Measurements from ENCODE around the gene PTGDR.

Gene PTGDR

DNA sequence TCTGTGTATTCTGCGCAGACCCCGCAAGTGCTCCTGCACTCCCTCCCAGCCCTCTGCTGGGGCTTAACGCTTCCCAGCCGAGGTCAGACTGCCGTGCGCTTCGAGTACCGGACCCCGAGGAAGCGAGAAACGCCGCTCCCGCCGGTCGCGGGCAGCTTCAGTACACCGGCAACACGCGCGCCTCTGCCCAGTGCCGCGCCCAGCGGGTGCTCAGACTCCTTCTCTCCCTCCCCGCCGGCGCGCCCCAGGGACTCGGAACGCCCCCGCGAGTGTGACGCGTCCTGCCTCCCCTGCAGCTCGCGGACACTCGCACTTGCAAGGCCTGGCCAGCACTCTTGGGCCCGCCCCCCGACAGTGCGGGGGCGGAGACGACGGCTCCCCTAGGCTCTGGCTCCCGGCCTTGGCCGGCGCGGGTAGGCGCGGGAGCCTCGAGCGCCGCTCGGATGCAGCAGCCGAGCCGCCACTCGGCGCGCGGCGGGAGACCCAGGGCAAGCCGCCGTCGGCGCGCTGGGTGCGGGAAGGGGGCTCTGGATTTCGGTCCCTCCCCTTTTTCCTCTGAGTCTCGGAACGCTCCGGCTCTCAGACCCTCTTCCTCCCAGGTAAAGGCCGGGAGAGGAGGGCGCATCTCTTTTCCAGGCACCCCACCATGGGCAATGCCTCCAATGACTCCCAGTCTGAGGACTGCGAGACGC is 46.6 kb downstream of the PTGDR start, which contains the start of gene PTGER2:
Gene PTGER2, plus strand, starts transcription at position 410 of the 692 bp plus-strand sequence. Its CDS starts 237 bp downstream, at position 647.
- DNase-seq: no peak

DNA sequence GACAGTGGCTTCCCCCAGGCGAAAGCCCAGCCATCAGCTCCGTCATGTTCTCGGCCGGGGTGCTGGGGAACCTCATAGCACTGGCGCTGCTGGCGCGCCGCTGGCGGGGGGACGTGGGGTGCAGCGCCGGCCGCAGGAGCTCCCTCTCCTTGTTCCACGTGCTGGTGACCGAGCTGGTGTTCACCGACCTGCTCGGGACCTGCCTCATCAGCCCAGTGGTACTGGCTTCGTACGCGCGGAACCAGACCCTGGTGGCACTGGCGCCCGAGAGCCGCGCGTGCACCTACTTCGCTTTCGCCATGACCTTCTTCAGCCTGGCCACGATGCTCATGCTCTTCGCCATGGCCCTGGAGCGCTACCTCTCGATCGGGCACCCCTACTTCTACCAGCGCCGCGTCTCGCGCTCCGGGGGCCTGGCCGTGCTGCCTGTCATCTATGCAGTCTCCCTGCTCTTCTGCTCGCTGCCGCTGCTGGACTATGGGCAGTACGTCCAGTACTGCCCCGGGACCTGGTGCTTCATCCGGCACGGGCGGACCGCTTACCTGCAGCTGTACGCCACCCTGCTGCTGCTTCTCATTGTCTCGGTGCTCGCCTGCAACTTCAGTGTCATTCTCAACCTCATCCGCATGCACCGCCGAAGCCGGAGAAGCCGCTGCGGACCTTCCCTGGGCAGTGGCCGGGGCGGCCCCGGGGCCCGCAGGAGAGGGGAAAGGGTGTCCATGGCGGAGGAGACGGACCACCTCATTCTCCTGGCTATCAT is 47.3 kb downstream of the PTGDR start:
- no peak for DNase-seq

DNA sequence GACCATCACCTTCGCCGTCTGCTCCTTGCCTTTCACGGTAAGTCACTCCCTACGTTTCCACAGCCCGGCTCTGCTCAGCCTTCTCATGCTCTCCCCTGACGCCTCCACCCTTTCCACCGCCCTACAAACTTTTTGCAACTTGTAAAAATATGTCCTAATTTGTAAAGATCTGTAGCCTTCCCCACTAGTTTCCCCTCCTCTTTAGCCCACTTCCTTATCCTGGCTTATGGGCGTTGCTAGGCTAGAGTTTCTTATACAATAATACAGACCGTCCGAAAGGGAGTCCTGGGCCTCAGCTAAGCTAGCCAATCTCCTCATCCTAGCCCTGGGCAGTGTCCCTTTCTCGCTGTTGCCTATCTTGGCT is 47.8 kb downstream of the PTGDR start:
- DNase-seq: peak; percentile 67

DNA sequence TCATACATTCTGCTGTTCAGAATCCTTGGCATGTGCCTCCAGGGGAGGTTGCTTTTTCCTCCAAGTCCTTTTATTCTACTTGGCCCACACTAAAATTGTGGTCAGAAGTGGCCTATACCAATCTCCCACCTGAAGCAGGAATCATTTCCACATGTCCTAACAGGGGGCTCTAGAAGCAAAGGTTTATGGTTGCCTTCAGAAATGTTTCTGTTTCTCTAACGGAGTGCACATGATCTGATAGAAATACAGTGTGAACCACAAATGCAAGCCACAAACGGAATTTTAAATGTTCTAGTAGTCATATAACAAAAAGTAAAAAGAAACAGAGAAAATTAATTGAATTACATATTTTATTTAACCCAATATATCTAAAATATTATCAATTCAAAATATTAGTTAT is 50.6 kb downstream of the PTGDR start:
- DNase-seq: no peak

DNA sequence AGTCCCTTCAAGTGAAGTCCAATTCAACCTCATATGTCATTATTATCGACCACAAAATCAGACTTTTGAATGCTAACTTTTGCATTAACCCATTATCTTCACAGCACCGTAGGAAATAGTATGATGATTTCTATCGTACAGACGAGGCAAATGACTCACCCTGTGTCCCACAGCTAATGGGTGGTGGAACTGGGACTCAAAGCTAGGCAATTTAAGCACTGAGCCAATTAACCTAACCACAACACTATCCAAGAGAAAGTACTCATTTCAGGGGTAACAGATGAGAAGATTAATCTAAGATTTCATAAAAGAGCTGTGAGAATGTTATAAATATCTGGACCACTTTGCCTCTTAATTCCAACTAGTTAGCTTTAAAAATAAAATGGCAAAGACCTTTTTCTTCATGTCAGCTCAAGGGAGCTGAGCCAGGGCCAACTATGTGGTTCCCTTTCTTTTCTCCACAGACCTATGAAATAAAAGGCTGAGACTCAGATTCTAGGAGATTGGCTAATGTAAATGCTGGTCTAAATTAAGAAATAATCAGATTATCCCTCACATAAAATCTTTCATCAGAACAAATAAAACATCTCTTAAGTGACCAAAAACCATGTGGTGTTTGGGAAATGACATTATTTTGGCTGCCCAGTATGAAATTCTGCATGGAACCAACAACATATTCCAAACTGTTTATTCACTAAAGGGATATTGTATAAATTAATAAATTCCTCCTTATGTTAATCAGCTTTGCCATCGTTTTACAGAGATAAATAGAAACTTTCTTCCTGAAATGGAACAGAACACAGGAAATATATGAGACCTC is 51.5 kb downstream of the PTGDR start:
- no peak for DNase-seq

DNA sequence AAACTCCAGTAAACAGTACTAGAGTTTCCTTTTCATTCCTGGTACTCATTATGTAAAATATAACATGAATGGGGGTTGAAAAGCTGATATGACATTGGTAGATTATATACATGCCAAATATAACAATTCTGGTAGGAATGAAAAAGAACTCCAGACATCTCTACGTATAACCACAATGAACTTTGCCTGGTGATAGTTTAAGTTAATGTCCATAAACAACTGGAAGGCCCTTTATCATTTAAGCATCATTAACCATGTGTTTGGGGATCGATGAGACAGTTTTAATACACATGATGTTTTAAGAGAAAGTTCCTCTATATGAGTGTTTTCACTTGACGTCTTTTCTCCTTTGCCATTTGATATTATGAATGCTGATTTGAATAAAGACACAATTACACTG is 52.4 kb downstream of the PTGDR start:
- DNase-seq: no peak

DNA sequence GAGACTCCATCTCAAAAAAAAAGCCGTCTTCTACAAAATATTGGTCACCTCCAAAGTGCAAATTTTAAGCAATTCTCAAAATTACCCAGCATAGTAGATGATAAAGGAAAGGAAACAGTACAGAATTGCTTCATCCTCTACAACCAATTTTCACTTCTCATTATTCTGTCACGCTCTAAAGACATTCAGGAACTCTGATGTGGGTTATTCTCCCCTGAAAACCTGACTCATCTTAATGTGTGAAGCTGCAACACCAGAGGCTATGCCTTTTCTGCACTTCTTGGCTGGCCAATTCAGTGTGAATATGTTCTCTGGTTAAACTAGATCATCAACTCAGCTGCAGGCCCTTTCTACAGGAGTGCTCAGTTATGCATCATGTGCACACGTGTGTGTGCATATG is 57.6 kb downstream of the PTGDR start:
- peak; percentile 73 for DNase-seq

DNA sequence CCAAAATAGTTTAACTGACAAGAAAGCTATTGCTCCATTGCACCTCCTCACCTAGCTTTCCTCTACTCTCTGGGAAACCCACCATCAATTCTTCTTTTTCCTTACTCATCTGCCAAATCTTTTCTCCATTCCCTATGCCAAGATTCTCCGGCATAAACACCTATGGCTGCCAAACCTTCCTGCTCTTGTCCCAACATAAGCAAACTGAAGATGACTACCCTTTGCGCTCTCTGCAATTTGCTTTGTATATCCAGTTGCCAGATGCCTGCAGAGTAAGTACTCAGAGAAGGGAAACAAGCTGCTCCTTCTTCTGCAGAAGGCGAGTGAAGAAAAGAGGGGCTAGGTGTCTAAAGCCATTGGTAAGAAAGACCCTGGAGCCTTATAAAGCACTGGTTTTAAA is 58.1 kb downstream of the PTGDR start:
- DNase-seq: no peak
